PFSK-1 (cell line): Measurements from ENCODE around the gene CACNA1C.

Experiments
- POLR2AphosphoS5 ChIP-seq: IDR thresholded peaks from 2 replicates; pipeline ENCODE4 v1.6.1; 2012; ENCODE audit warnings: low read depth, mild to moderate bottlenecking, control low read depth, low read length, moderate library complexity
- SIN3A ChIP-seq: IDR thresholded peaks from 2 replicates; pipeline ENCODE4 v1.6.1; 2012; ENCODE audit warnings: mild to moderate bottlenecking, low read length, moderate library complexity, borderline replicate concordance; ENCODE audit not compliant: insufficient read depth
- TAF1 ChIP-seq: IDR thresholded peaks from 2 replicates; pipeline ENCODE4 v1.6.1; 2012; ENCODE audit warnings: low read length, control low read depth, borderline replicate concordance; ENCODE audit not compliant: insufficient read depth
- TF ChIP-seq, protein P1 (sequence below), 2 experiments: IDR thresholded peaks; 2 replicates each; pipeline versions ENCODE4 v1.6.1 to v1.8.0; 2011 to 2012; ENCODE audit warnings: low read depth in 2 of 2, low read length in 2 of 2, control low read depth in 1 of 2, inconsistent platforms in 1 of 2, mild to moderate bottlenecking in 1 of 2, moderate library complexity in 1 of 2; ENCODE audit not compliant: insufficient read depth in 1 of 2

DNA sequence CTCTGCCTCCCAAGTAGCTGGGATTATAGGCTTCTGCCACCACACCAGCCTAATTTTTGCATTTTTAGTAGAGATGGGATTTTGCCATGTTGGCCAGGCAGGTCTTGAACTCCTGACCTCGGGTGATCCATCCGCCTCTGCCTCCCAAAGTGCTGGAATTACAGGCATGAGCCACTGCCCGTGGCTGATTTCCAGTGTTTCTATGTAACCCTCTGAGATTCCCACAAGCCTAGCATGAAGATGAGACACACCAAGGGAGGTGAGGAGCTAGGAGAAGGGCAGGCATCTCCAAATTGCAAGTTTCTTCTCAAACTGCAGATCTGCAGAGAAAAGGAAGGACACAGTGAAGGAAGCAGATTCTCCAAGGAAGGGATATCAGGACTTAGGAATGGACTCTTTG, 125.0 kb downstream of the CACNA1C start:
- TF ChIP-seq SIN3A (no peak), TAF1 (no peak), POLR2AphosphoS5 (no peak)
- TF ChIP-seq, protein P1, sequence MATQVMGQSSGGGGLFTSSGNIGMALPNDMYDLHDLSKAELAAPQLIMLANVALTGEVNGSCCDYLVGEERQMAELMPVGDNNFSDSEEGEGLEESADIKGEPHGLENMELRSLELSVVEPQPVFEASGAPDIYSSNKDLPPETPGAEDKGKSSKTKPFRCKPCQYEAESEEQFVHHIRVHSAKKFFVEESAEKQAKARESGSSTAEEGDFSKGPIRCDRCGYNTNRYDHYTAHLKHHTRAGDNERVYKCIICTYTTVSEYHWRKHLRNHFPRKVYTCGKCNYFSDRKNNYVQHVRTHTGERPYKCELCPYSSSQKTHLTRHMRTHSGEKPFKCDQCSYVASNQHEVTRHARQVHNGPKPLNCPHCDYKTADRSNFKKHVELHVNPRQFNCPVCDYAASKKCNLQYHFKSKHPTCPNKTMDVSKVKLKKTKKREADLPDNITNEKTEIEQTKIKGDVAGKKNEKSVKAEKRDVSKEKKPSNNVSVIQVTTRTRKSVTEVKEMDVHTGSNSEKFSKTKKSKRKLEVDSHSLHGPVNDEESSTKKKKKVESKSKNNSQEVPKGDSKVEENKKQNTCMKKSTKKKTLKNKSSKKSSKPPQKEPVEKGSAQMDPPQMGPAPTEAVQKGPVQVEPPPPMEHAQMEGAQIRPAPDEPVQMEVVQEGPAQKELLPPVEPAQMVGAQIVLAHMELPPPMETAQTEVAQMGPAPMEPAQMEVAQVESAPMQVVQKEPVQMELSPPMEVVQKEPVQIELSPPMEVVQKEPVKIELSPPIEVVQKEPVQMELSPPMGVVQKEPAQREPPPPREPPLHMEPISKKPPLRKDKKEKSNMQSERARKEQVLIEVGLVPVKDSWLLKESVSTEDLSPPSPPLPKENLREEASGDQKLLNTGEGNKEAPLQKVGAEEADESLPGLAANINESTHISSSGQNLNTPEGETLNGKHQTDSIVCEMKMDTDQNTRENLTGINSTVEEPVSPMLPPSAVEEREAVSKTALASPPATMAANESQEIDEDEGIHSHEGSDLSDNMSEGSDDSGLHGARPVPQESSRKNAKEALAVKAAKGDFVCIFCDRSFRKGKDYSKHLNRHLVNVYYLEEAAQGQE (IDR thresholded peaks at IDR 0.05; ENCODE audit: insufficient read depth in 1 of 2, low read depth in 2 of 2, low read length in 2 of 2), result no peak
